ENCODE results near the gene SYNC. TPM values are rescaled to one million over a fixed set of nuclear protein-coding genes. Genes with fewer than 3 reads are reported as not detected.

The SYNC gene
- total and polyA plus RNA-seq, 4 experiments from 2014 or later: not detected

- Histone ChIP-seq H3K27ac (ENCODE audit: low read depth, low read length) (no peak overlapping the region), H3K9me3 (ENCODE audit: control insufficient read depth in 1 of 2, low read length in 2 of 2) (no peaks in the 10 kb centered on the region), H3K4me3 (ENCODE audit: low read length in 2 of 2) (no peak overlapping the region), H3K27me3 (ENCODE audit: insufficient read depth, low read length) (no peaks in the 10 kb centered on the region), H3K36me3 (ENCODE audit: insufficient read depth, low read length) (peaks cover 26% of the 10 kb centered on the region), H3K4me1 (ENCODE audit: insufficient read depth, low read length) (no peaks in the 10 kb centered on the region)
- Mint-ChIP-seq H3K36me3 (peaks cover 20 to 37% of the 10 kb centered on the region in 2 donors), H3K4me1 (no peaks in the 10 kb centered on the region), H3K9me3 (peaks cover 0 to 1% (median 0%) of the 10 kb centered on the region in 8 donors), H3K4me3 (no peak overlapping the region), H3K27me3 (no peaks in the 10 kb centered on the region), H3K27ac (no peak overlapping the region)
- ChIA-PET CTCF (ENCODE audit: partially characterized antibody) (no interaction called here), POLR2A (ENCODE audit: partially characterized antibody) (no interaction called here)
- intact Hi-C loops (cut with micrococcal nuclease): no loop called here
- no peak for DNase-seq
Observed at GRCh38 chr1:32686387-32686786, 16.2 kb downstream of the SYNC start.

- intact Hi-C loops (cut with micrococcal nuclease): no loop called here
- ChIA-PET POLR2A (ENCODE audit: partially characterized antibody) (no interaction called here), CTCF (ENCODE audit: partially characterized antibody) (no interaction called here)
- Mint-ChIP-seq H3K9me3 (peaks cover 0 to 1% (median 0%) of the 10 kb centered on the region in 8 donors), H3K4me1 (peaks cover 0 to 2% (median 0%) of the 10 kb centered on the region in 4 donors), H3K4me3 (no peak overlapping the region), H3K27me3 (no peaks in the 10 kb centered on the region), H3K36me3 (peaks cover 29 to 46% of the 10 kb centered on the region in 2 donors), H3K27ac (peak overlapping the region in 1 of 7 donors; percentile 71)
- Histone ChIP-seq H3K4me3 (ENCODE audit: low read length in 2 of 2) (no peak overlapping the region), H3K9me3 (ENCODE audit: control insufficient read depth in 1 of 2, low read length in 2 of 2) (no peaks in the 10 kb centered on the region), H3K27me3 (ENCODE audit: insufficient read depth, low read length) (no peaks in the 10 kb centered on the region), H3K4me1 (ENCODE audit: insufficient read depth, low read length) (no peaks in the 10 kb centered on the region), H3K36me3 (ENCODE audit: insufficient read depth, low read length) (peaks cover 35% of the 10 kb centered on the region), H3K27ac (ENCODE audit: low read depth, low read length) (no peak overlapping the region)
- DNase-seq: no peak
Observed at GRCh38 chr1:32685498-32685897, 17.1 kb downstream of the SYNC start.

GRCh38 chr1:32684167-32684811 is 18.3 kb downstream of the SYNC start:
- CTCF ChIA-PET (ENCODE audit: partially characterized antibody): no interaction called here
- intact Hi-C loops (cut with micrococcal nuclease): no loop called here
- H3K4me1 ChIP-seq (ENCODE audit: insufficient read depth, low read length): no peaks in the 10 kb centered on the region
- peaks cover 0 to 1% (median 0%) of the 10 kb centered on the region in 8 donors for H3K9me3 Mint-ChIP-seq
- peaks cover 0 to 2% (median 0%) of the 10 kb centered on the region in 4 donors for H3K4me1 Mint-ChIP-seq
- DNase-seq: no peak
- H3K9me3 ChIP-seq (ENCODE audit: control insufficient read depth in 1 of 2, low read length in 2 of 2): no peaks in the 10 kb centered on the region
- H3K4me3 ChIP-seq (ENCODE audit: low read length in 2 of 2): no peak overlapping the region
- no peak overlapping the region for H3K27ac ChIP-seq (ENCODE audit: low read depth, low read length)
- H3K27me3 ChIP-seq (ENCODE audit: insufficient read depth, low read length): no peaks in the 10 kb centered on the region
- POLR2A ChIA-PET (ENCODE audit: partially characterized antibody): interaction anchor here (0.7 kb wide), 1 partner anchor 201 kb away, joined by 3 read pairs; no protein-coding TSS in a partner anchor
- H3K4me3 Mint-ChIP-seq: no peak overlapping the region
- no peaks in the 10 kb centered on the region for H3K27me3 Mint-ChIP-seq
- H3K27ac Mint-ChIP-seq: peak overlapping the region in 3 of 7 donors; percentile 4 to 64 (median 31)
- H3K36me3 ChIP-seq (ENCODE audit: insufficient read depth, low read length): peaks cover 40% of the 10 kb centered on the region
- peaks cover 37 to 56% of the 10 kb centered on the region in 2 donors for H3K36me3 Mint-ChIP-seq

- H3K36me3 ChIP-seq (ENCODE audit: insufficient read depth, low read length): peaks cover 44% of the 10 kb centered on the region
Observed at GRCh38 chr1:32683397-32683796, 19.2 kb downstream of the SYNC start.

GRCh38 chr1:32681999-32682398 is 20.6 kb downstream of the SYNC start:
- intact Hi-C loops (cut with micrococcal nuclease): no loop called here
- ChIA-PET CTCF (ENCODE audit: partially characterized antibody) (no interaction called here), POLR2A (ENCODE audit: partially characterized antibody) (no interaction called here)
- Mint-ChIP-seq H3K36me3 (peaks cover 45 to 67% of the 10 kb centered on the region in 2 donors), H3K4me1 (peaks cover 0 to 2% (median 0%) of the 10 kb centered on the region in 4 donors), H3K9me3 (peaks cover 0 to 1% (median 0%) of the 10 kb centered on the region in 8 donors), H3K27ac (peak overlapping the region in 1 of 7 donors; percentile 51), H3K27me3 (no peaks in the 10 kb centered on the region), H3K4me3 (no peak overlapping the region)
- Histone ChIP-seq H3K36me3 (ENCODE audit: insufficient read depth, low read length) (peaks cover 54% of the 10 kb centered on the region), H3K27me3 (ENCODE audit: insufficient read depth, low read length) (no peaks in the 10 kb centered on the region), H3K4me1 (ENCODE audit: insufficient read depth, low read length) (no peaks in the 10 kb centered on the region), H3K9me3 (ENCODE audit: control insufficient read depth in 1 of 2, low read length in 2 of 2) (no peaks in the 10 kb centered on the region), H3K27ac (ENCODE audit: low read depth, low read length) (no peak overlapping the region), H3K4me3 (ENCODE audit: low read length in 2 of 2) (no peak overlapping the region)
- no peak for DNase-seq

More at GRCh38 chr1:32683397-32683796, 19.2 kb downstream of the SYNC start:
- H3K4me3 Mint-ChIP-seq: no peak overlapping the region
- no peaks in the 10 kb centered on the region for H3K27me3 ChIP-seq (ENCODE audit: insufficient read depth, low read length)
- peak overlapping the region in 1 of 7 donors; percentile 23 for H3K27ac Mint-ChIP-seq
- H3K9me3 ChIP-seq (ENCODE audit: control insufficient read depth in 1 of 2, low read length in 2 of 2): no peaks in the 10 kb centered on the region
- no peaks in the 10 kb centered on the region for H3K27me3 Mint-ChIP-seq
- no peaks in the 10 kb centered on the region for H3K4me1 ChIP-seq (ENCODE audit: insufficient read depth, low read length)
- intact Hi-C loops (cut with micrococcal nuclease): no loop called here
- H3K4me3 ChIP-seq (ENCODE audit: low read length in 2 of 2): no peak overlapping the region
- peaks cover 0 to 2% (median 0%) of the 10 kb centered on the region in 4 donors for H3K4me1 Mint-ChIP-seq
- H3K36me3 Mint-ChIP-seq: peaks cover 38 to 59% of the 10 kb centered on the region in 2 donors
- no peak for DNase-seq
- no peak overlapping the region for H3K27ac ChIP-seq (ENCODE audit: low read depth, low read length)
- H3K9me3 Mint-ChIP-seq: peaks cover 0 to 1% (median 0%) of the 10 kb centered on the region in 8 donors
- CTCF ChIA-PET (ENCODE audit: partially characterized antibody): no interaction called here
- POLR2A ChIA-PET (ENCODE audit: partially characterized antibody): no interaction called here

GRCh38 chr1:32681509-32681908 is 21.1 kb downstream of the SYNC start:
- no peaks in the 10 kb centered on the region for H3K27me3 ChIP-seq (ENCODE audit: insufficient read depth, low read length)
- H3K4me1 ChIP-seq (ENCODE audit: insufficient read depth, low read length): no peaks in the 10 kb centered on the region
- peaks cover 57% of the 10 kb centered on the region for H3K36me3 ChIP-seq (ENCODE audit: insufficient read depth, low read length)
- intact Hi-C loops (cut with micrococcal nuclease): no loop called here
- Mint-ChIP-seq H3K4me1 (peaks cover 0 to 2% (median 0%) of the 10 kb centered on the region in 4 donors), H3K9me3 (peaks cover 0 to 1% (median 0%) of the 10 kb centered on the region in 8 donors), H3K27ac (peak overlapping the region in 2 of 7 donors; percentile 17 to 51), H3K36me3 (peaks cover 44 to 71% of the 10 kb centered on the region in 2 donors), H3K4me3 (no peak overlapping the region), H3K27me3 (no peaks in the 10 kb centered on the region)
- no peaks in the 10 kb centered on the region for H3K9me3 ChIP-seq (ENCODE audit: control insufficient read depth in 1 of 2, low read length in 2 of 2)
- H3K4me3 ChIP-seq (ENCODE audit: low read length in 2 of 2): no peak overlapping the region
- POLR2A ChIA-PET (ENCODE audit: partially characterized antibody): no interaction called here
- CTCF ChIA-PET (ENCODE audit: partially characterized antibody): no interaction called here
- no peak for DNase-seq
- H3K27ac ChIP-seq (ENCODE audit: low read depth, low read length): no peak overlapping the region

- intact Hi-C loops (cut with micrococcal nuclease): no loop called here
- ChIA-PET CTCF (ENCODE audit: partially characterized antibody) (no interaction called here), POLR2A (ENCODE audit: partially characterized antibody) (no interaction called here)
- peak overlapping the region in 1 of 7 donors; percentile 53 for H3K27ac Mint-ChIP-seq
- peaks cover 0 to 2% (median 0%) of the 10 kb centered on the region in 4 donors for H3K4me1 Mint-ChIP-seq
- H3K36me3 ChIP-seq (ENCODE audit: insufficient read depth, low read length): peaks cover 57% of the 10 kb centered on the region
- no peaks in the 10 kb centered on the region for H3K9me3 ChIP-seq (ENCODE audit: control insufficient read depth in 1 of 2, low read length in 2 of 2)
- no peak overlapping the region for H3K4me3 Mint-ChIP-seq
- no peaks in the 10 kb centered on the region for H3K9me3 Mint-ChIP-seq
- H3K27ac ChIP-seq (ENCODE audit: low read depth, low read length): no peak overlapping the region
- H3K4me3 ChIP-seq (ENCODE audit: low read length in 2 of 2): no peak overlapping the region
- no peaks in the 10 kb centered on the region for H3K27me3 ChIP-seq (ENCODE audit: insufficient read depth, low read length)
- DNase-seq: no peak
- peaks cover 36 to 71% of the 10 kb centered on the region in 2 donors for H3K36me3 Mint-ChIP-seq
- no peaks in the 10 kb centered on the region for H3K27me3 Mint-ChIP-seq
- no peaks in the 10 kb centered on the region for H3K4me1 ChIP-seq (ENCODE audit: insufficient read depth, low read length)
Observed at GRCh38 chr1:32680642-32681041, 21.9 kb downstream of the SYNC start.

Measured in CD4-positive, alpha-beta memory T cell (primary cell).